ENCODE results near the gene AIRE.

AIRE gene

DNA sequence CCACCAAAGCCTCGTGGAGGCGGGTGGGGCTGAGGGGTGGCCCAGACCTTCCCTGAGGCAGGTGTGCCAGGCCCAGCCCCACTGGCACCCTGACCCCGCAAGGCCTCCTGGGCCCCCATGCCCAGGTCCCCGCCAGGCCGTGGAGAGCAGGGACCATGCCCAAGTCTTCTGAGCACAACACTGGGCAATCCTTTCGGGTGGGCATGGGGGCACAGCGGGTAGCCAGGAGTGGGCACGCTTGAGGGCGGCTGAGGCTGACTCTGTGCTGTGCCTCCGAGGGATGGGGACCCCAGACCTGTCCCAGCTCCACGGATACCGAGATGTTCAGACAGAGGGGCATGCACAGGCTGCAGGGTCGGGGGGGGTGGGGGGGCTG is 40.6 kb downstream of the AIRE start:
- TF ChIP-seq, protein P1, sequence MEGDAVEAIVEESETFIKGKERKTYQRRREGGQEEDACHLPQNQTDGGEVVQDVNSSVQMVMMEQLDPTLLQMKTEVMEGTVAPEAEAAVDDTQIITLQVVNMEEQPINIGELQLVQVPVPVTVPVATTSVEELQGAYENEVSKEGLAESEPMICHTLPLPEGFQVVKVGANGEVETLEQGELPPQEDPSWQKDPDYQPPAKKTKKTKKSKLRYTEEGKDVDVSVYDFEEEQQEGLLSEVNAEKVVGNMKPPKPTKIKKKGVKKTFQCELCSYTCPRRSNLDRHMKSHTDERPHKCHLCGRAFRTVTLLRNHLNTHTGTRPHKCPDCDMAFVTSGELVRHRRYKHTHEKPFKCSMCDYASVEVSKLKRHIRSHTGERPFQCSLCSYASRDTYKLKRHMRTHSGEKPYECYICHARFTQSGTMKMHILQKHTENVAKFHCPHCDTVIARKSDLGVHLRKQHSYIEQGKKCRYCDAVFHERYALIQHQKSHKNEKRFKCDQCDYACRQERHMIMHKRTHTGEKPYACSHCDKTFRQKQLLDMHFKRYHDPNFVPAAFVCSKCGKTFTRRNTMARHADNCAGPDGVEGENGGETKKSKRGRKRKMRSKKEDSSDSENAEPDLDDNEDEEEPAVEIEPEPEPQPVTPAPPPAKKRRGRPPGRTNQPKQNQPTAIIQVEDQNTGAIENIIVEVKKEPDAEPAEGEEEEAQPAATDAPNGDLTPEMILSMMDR (conservative IDR thresholded peaks at IDR 0.05; ENCODE audit: control insufficient read depth, insufficient read depth, low read depth, low read length), result no peak
- H3K4me3 ChIP-seq (ENCODE audit: control insufficient read depth, low read depth, low read length), result no peak overlapping the region
- no peak for DNase-seq (ENCODE audit: low read depth)

DNA sequence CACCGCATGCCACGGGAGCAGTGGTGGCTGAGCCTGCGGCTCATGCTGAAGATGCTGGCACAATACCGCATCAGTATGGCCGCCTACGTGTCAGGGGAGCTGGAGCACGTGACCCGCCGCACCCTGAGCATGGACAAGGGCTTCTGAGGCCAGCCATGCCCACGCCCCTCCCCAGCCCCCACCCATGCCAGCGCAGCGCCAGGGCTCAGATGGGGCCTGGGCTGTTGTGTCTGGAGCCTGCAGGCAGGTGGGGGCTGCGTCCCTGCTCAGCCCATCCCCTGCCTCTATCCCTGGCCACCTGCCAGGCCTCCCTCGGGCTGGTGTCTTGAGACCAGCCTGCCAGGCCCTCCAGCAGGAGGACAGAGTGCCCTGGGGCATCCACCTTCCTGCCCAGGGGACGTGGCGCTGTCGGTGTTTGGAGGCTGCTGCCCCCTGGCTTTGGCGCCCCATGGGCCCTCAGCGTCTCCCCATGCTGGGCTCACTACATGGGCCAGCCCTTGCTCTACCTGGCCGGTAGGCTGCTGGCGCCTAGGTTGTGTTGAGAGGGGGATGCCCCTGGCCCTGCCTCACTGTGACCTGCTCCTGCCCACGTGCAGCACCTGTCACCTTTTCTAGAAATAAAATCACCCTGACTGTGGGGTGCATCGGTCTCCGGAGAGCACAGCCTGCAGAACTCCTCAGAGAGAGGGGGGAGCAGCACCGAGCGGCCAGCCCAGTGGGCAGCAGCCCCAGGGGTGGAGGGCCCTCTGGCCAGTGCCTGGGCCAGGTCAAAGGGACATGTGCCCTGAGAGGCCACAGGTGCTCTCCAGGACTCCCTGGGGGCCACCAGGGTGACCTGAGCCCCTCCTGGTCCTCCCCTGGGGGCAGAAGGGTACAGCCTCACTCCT is 41.3 kb downstream of the AIRE start:
- TF ChIP-seq, protein P1 (conservative IDR thresholded peaks at IDR 0.05; ENCODE audit: control insufficient read depth, insufficient read depth, low read depth, low read length), result no peak
- H3K4me3 ChIP-seq (ENCODE audit: control insufficient read depth, low read depth, low read length), result no peak overlapping the region

DNA sequence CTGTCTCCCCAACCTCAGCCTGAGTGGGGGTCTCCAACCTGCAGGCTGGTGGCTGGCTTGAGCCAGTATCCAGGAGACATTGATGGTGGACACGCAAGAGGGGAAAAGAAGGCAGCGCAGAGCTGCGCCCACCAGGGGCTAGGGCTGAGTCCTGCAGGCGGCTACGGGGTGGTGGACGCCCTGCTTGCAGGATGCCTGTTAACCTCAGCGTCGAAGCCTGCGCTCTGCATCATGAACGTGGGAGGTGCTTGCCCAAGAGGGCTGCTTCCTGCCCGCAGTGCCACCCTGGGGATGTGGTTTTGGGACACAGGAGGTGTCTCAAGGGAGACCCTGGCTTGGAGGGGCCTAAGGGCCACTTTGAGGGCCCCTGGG is 41.9 kb downstream of the AIRE start:
- TF ChIP-seq, protein P1 (conservative IDR thresholded peaks at IDR 0.05; ENCODE audit: control insufficient read depth, insufficient read depth, low read depth, low read length), result no peak
- DNase-seq (ENCODE audit: low read depth), result no peak
- H3K4me3 ChIP-seq (ENCODE audit: control insufficient read depth, low read depth, low read length), result no peak overlapping the region

More for the DNA sequence above, 41.3 kb downstream of the AIRE start:
- no peak for DNase-seq (ENCODE audit: low read depth)

DNA sequence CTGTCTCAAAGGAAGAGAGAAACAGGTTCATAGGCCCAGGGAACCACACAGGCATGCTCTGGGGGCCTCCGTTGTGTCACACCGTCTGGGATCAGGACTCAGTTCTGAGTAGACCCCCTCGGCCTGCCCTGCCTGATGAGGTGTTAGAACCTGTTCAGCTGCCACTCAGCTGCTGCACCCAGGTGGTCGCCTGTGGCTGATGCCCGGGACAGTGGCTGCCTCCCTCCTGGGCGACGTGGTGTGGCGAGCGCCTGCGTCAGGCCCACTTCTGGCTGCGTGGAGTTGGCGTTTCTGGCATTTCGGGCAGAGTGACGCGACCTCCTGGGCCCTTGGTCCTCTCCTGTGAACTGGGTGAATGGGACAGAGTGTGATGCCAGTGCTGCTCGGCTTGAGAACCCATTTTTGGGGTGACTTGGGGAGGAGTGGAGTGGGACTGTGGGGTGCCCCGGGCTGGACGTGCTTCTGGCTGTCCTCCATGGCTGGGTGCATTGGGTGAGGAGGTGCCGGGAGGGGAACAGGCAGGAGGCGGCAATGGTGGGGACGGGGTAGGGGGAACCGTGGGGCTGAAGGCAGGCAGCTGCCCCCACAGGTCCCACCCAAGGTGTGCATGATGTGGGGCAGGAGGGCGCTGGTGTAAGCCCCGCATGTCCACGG is 42.7 kb downstream of the AIRE start:
- DNase-seq (ENCODE audit: low read depth), result no peak
- H3K4me3 ChIP-seq (ENCODE audit: control insufficient read depth, low read depth, low read length), result no peak overlapping the region
- TF ChIP-seq, protein P1 (conservative IDR thresholded peaks at IDR 0.05; ENCODE audit: control insufficient read depth, insufficient read depth, low read depth, low read length), result no peak

DNA sequence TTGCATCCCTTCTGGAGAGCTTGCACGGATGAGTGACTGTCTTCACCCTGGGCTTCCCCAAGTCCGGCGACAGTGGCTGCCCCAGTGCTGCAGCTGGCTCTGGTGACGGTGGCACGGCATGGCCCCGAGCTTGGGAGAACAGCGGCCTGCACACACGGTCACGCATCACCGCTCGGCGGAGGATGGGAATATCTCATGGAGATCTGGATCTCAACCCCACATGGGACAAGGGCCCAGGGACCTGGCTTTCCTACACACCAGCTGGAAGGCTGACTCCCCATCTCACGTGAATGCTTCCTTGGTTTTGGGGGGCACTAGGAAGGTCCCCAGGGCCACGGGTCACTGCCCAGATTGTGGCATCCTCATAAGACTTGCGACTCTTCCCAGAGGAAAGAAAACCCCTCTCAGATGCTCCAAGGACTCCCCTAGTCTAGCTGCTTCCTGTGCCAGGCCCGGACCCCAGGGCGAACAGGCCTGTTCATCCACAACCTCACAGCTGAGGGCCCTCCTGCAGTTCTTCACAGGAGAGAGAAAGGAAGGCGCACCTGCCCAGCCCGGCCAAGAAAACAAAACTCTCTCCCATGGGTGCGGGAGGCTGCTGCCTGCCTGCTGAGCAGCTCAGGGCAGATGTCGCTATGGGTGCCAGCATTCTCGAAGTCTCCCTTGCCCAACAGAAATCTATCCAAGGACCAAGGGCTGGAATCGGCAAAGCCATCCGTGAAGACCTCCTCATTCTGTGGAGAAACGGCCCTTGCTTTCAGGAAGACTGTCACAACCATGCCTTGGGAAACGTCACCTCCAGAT is 43.6 kb downstream of the AIRE start:
- DNase-seq (ENCODE audit: low read depth), result no peak
- H3K4me3 ChIP-seq (ENCODE audit: control insufficient read depth, low read depth, low read length), result no peak overlapping the region
- TF ChIP-seq, protein P1 (conservative IDR thresholded peaks at IDR 0.05; ENCODE audit: control insufficient read depth, insufficient read depth, low read depth, low read length), result no peak

DNA sequence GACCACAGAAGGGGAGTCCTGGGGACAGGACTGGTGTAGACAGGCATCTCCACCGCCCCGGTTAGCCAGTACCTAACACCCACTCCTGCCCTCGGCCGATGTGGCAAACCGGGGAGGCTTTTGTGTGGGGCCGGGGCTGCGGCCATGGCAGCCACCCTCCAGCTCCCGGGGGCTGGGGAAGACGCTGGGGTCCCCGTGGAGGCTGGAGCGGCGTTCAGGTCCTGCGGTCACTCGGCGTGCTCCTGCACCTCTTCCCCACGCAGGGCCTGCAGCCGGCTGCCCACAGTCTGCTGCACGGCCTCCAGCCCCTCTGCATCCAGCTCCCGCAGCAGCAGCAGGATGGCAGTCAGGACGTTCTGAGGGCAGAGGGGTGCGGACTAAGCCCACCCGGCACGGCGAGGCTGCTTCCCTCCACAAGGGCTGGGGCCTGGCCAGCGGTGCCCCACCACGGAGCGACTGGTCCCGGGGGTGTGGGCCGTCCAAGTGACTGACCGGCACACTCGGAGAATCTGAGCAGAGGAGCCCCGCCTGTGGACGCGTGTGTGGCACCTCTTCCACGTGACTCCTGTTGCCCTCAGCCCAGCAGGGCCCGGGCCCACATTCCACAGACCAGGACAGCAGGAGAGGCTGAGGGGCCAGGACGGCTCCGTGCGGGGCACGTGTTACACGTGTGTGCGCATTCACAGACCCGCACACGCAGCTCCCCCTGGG is 44.5 kb downstream of the AIRE start:
- TF ChIP-seq, protein P1 (conservative IDR thresholded peaks at IDR 0.05; ENCODE audit: control insufficient read depth, insufficient read depth, low read depth, low read length), result no peak
- no peak for DNase-seq (ENCODE audit: low read depth)
- H3K4me3 ChIP-seq (ENCODE audit: control insufficient read depth, low read depth, low read length), result no peak overlapping the region

All from fibroblast of mammary gland (primary cell).